Measurements from ENCODE around the gene HOXA5. TPM values are rescaled to one million over a fixed set of nuclear protein-coding genes. Genes with fewer than 3 reads are reported as not detected.
A peak's percentile ranks its signal among the peaks of the same experiment; 100 is the strongest.

The HOXA5 gene
- total RNA-seq, 2 experiments from 2014 or later = 3.4 to 7.4 TPM

DNA sequence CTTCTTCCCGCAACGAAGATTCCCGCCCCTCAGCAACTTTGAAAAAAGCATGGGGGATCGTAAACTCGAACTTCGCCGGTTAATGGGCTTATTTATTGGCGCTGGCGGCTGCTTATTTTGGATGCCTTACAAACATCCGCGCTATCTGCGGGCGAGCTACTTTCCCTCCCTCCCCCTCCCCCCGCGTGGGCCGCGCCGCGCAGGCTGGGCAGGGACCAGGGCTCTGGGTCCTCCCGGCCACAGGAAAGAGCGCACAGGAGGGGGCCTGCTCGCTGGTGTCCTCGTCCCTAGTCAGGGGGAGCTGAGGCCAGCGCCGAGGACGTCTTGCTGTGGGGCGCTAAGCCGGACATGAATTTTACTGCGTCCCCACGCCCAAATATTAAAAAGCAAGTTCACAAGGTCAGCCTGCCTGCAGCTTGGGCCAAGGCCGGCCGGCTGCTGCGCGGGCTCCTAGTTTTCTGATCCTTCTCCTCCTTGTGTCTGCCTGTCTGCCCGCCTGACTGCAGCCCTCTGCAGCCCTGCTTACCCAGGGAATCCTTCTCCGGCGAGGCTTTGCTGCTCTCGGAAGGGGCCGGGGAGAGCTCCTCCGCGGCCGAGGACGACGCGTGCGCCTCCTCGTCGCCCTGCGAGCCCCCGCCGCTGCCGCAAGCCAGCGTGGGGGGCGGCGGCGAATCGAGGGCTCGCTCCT, 29.5 kb upstream of the HOXA5 start:
- Histone ChIP-seq H3K9me2 (ENCODE audit: insufficient read depth, low read length) (no peaks in the 10 kb centered on the region), H3K9me3 (ENCODE audit: low read length) (no peaks in the 10 kb centered on the region), H4K20me1 (ENCODE audit: insufficient read depth, low read length) (no peaks in the 10 kb centered on the region), H2AFZ (ENCODE audit: low read length) (no peak overlapping the region), H3K36me3 (ENCODE audit: insufficient read depth, low read length) (no peaks in the 10 kb centered on the region), H3K4me3 (ENCODE audit: low read depth, low read length, poor library complexity, severe bottlenecking) (no peak overlapping the region), H3K4me2 (ENCODE audit: low read length) (peak overlapping the region; percentile 42; the same call in 1 of the 2 replicates), H3K27ac (ENCODE audit: low read depth, low read length, poor library complexity, severe bottlenecking) (no peak overlapping the region), H3K4me1 (ENCODE audit: insufficient read depth, low read length, poor library complexity, severe bottlenecking) (no peaks in the 10 kb centered on the region), H3K79me2 (ENCODE audit: insufficient read depth, low read depth, low read length) (no peaks in the 10 kb centered on the region)
- DNase-seq (ENCODE audit: low spot score) = no peak
- ChIA-PET CTCF (ENCODE audit: unreplicated experiment) (no interaction called here), POLR2A (no interaction called here)
- no TSS peak for BruUV-seq (replicated peaks)
- TF ChIP-seq EZH2phosphoT487 (IDR thresholded peaks at IDR 0.05; ENCODE audit: borderline replicate concordance, low read depth, low read length) = no peak
- TF ChIP-seq, protein P1, sequence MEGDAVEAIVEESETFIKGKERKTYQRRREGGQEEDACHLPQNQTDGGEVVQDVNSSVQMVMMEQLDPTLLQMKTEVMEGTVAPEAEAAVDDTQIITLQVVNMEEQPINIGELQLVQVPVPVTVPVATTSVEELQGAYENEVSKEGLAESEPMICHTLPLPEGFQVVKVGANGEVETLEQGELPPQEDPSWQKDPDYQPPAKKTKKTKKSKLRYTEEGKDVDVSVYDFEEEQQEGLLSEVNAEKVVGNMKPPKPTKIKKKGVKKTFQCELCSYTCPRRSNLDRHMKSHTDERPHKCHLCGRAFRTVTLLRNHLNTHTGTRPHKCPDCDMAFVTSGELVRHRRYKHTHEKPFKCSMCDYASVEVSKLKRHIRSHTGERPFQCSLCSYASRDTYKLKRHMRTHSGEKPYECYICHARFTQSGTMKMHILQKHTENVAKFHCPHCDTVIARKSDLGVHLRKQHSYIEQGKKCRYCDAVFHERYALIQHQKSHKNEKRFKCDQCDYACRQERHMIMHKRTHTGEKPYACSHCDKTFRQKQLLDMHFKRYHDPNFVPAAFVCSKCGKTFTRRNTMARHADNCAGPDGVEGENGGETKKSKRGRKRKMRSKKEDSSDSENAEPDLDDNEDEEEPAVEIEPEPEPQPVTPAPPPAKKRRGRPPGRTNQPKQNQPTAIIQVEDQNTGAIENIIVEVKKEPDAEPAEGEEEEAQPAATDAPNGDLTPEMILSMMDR (conservative IDR thresholded peaks at IDR 0.05; ENCODE audit: low read length) = no peak
- intact Hi-C loops (cut with micrococcal nuclease; ENCODE audit: unreplicated experiment) = no loop called here

DNA sequence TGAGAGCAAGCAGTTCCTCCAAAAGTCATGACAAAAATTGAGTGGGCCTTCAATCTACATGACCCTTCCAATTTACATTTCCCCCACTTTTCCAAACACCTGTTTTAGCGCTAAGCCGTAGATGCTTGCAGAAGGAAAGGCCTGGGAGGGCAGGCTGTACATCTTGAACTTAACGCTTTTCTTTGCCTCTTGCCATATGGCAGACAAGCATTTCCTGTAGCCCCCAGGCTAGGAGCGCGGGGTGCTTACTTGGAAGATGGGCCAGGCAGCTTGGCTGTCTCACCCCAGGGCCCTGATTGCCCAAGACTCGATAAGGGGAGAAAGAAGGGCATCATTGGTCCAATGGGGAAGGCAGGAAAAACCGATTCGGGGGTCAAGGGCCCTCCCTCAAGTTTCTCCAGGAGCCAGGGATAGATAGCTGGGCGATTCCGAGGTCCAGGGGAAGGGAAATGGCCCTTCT, 28.9 kb upstream of the HOXA5 start:
- Histone ChIP-seq H3K4me3 (ENCODE audit: low read depth, low read length, poor library complexity, severe bottlenecking) (no peak overlapping the region), H3K9me2 (ENCODE audit: insufficient read depth, low read length) (no peaks in the 10 kb centered on the region), H4K20me1 (ENCODE audit: insufficient read depth, low read length) (no peaks in the 10 kb centered on the region), H3K4me1 (ENCODE audit: insufficient read depth, low read length, poor library complexity, severe bottlenecking) (no peaks in the 10 kb centered on the region), H3K9me3 (ENCODE audit: low read length) (no peaks in the 10 kb centered on the region), H3K79me2 (ENCODE audit: insufficient read depth, low read depth, low read length) (no peaks in the 10 kb centered on the region), H3K27ac (ENCODE audit: low read depth, low read length, poor library complexity, severe bottlenecking) (no peak overlapping the region), H2AFZ (ENCODE audit: low read length) (no peak overlapping the region), H3K4me2 (ENCODE audit: low read length) (no peak overlapping the region), H3K36me3 (ENCODE audit: insufficient read depth, low read length) (no peaks in the 10 kb centered on the region)
- POLR2A ChIA-PET = no interaction called here
- BruUV-seq (replicated peaks) = no TSS peak
- no peak for DNase-seq (ENCODE audit: low spot score)
- TF ChIP-seq EZH2phosphoT487 (IDR thresholded peaks at IDR 0.05; ENCODE audit: borderline replicate concordance, low read depth, low read length) = no peak
- TF ChIP-seq, protein P1 (conservative IDR thresholded peaks at IDR 0.05; ENCODE audit: low read length) = no peak
- intact Hi-C loops (cut with micrococcal nuclease; ENCODE audit: unreplicated experiment) = no loop called here
- CTCF ChIA-PET (ENCODE audit: unreplicated experiment) = no interaction called here

DNA sequence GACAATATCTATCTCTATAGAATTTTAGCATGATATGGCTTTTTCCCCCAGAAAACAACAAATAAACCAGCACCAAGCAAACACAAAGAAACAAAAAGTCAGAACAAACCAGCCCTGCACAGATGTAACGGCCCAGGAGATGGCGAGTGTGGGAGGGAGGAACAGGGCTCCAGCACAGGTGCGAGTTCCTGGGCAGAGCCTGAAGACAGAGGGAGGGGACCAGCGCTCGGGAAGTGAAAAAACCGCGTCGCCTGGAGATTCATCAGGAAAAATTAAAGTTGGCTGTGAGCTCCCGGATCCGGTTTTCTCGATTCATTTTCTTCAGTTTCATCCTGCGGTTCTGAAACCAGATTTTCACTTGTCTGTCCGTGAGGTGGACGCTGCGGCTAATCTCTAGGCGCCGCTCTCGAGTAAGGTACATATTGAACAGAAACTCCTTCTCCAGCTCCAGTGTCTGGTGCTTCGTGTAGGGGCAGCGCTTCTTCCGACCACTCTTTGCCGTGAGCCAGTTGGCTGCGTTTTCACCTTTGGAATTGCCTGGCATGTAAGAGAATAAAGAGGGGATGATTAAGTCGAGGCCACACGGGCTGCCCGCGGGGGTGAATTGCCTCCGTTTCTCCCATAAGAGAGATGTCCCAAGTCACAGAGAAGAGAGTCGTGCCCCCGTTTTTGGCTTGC, 28.3 kb upstream of the HOXA5 start:
- no peak overlapping the region for H3K4me2 ChIP-seq (ENCODE audit: low read length)
- H4K20me1 ChIP-seq (ENCODE audit: insufficient read depth, low read length) = no peaks in the 10 kb centered on the region
- H2AFZ ChIP-seq (ENCODE audit: low read length) = no peak overlapping the region
- H3K9me2 ChIP-seq (ENCODE audit: insufficient read depth, low read length) = no peaks in the 10 kb centered on the region
- DNase-seq (ENCODE audit: low spot score) = no peak
- H3K27ac ChIP-seq (ENCODE audit: low read depth, low read length, poor library complexity, severe bottlenecking) = no peak overlapping the region
- TF ChIP-seq EZH2phosphoT487 (IDR thresholded peaks at IDR 0.05; ENCODE audit: borderline replicate concordance, low read depth, low read length) = no peak
- TF ChIP-seq, protein P1 (conservative IDR thresholded peaks at IDR 0.05; ENCODE audit: low read length) = no peak
- ChIA-PET CTCF (ENCODE audit: unreplicated experiment) (no interaction called here), POLR2A (no interaction called here)
- H3K9me3 ChIP-seq (ENCODE audit: low read length) = no peaks in the 10 kb centered on the region
- H3K79me2 ChIP-seq (ENCODE audit: insufficient read depth, low read depth, low read length) = no peaks in the 10 kb centered on the region
- H3K4me1 ChIP-seq (ENCODE audit: insufficient read depth, low read length, poor library complexity, severe bottlenecking) = no peaks in the 10 kb centered on the region
- no peaks in the 10 kb centered on the region for H3K36me3 ChIP-seq (ENCODE audit: insufficient read depth, low read length)
- H3K4me3 ChIP-seq (ENCODE audit: low read depth, low read length, poor library complexity, severe bottlenecking) = no peak overlapping the region
- BruUV-seq (replicated peaks) = no TSS peak
- intact Hi-C loops (cut with micrococcal nuclease; ENCODE audit: unreplicated experiment) = no loop called here

Measured in OCI-LY7 (cell line).